ENCODE data around the gene PMM2.

PMM2 gene

GRCh38 chr16:8887952-8888560, 90.4 kb downstream of the PMM2 start:
- no peak for DNase-seq (ENCODE audit: low read depth)

DNA sequence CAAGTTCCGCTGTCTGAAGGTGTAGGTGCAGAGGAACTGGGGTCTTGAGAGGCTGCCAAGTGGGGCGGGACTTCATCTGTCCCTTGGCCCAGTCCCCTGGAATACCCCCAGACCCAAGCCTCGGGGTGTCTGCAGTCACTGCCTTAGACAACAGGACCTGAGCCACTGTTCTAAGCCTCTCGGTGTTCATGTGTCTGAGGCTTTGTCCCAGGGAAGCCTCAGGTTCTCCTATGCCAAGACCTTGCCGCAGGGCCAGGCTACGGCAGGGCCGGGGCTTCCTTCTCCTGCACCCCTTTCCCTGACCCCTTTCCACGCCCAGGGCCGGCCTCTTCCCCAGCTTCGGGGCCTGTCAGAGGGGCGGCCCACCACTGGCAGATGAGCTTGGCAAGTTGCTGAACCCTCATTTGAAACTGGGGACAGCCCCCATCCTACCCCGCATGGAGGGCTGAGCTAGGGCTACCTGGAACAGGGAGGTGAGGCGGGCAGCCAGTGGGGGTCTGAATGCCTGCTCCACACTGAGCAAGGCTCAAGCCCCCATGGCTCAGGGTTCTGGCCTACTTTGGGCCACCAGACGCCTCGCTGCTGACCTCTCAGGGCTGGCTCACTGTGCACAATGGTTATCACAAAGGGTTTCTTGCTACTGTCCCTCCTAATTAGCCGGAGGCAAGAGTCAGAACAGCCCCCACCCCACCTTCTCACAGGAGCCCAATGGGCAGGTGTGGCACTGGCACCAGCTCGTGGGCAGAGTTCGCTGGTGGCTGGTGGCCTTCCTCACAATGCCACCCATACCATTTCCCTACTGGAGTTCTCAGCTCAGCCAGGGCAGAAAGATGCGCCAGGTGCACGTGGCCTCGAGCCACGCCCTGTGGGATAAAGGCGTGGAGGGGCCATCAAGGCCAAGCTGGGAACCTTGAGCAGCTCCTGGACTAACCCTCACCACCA, 91.6 kb downstream of the PMM2 start:
- no peak for DNase-seq (ENCODE audit: low read depth)

- no peak for DNase-seq (ENCODE audit: low read depth)
These were observed 92.4 kb downstream of the PMM2 start for GRCh38 chr16:8889893-8890548.

DNA sequence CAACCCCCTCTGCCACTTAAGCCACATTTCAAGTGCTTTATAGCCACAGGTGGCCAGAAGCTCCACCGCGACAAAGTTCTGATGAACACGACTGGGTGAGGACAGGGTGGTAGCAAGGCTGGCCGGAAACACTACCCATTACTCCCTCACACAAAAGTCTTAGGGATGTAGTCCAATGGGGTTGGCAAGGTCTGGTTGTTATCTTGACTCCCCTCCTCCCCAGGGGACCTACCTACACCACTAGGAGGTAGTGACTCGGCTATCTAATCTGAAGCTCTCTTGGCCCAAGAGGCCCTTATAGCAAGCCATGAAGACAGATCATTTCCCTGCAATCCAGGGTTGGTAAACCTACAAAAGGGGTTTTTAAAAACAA, 92.9 kb downstream of the PMM2 start:
- DNase-seq (ENCODE audit: low read depth): no peak

GRCh38 chr16:8892101-8892575, 94.5 kb downstream of the PMM2 start:
- DNase-seq (ENCODE audit: low read depth): no peak

DNA sequence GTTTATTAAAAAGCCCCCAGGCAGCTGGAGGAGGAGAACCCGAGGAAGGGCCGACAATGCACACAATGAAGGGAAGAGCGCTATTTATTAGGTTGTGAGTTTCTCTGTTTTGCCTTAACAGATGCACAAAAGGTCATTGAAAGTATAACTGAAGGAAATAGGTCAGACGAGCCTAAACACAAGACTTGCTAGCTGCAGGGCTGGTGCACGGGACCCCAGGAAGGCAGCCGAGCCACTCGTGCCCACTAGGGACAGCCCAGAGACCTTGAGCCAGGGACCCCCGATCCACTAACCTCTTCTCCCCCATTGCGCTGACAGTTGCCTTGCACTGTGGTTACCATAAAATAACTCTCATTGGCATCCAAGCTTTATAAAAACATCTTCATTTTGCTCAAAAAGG, 95.8 kb downstream of the PMM2 start:
- no peak for DNase-seq (ENCODE audit: low read depth)

- DNase-seq (ENCODE audit: low read depth): no peak
These were observed 96.5 kb downstream of the PMM2 start for GRCh38 chr16:8893976-8894690.

- DNase-seq (ENCODE audit: low read depth): no peak
These were observed 97.2 kb downstream of the PMM2 start for GRCh38 chr16:8894736-8895334.

DNA sequence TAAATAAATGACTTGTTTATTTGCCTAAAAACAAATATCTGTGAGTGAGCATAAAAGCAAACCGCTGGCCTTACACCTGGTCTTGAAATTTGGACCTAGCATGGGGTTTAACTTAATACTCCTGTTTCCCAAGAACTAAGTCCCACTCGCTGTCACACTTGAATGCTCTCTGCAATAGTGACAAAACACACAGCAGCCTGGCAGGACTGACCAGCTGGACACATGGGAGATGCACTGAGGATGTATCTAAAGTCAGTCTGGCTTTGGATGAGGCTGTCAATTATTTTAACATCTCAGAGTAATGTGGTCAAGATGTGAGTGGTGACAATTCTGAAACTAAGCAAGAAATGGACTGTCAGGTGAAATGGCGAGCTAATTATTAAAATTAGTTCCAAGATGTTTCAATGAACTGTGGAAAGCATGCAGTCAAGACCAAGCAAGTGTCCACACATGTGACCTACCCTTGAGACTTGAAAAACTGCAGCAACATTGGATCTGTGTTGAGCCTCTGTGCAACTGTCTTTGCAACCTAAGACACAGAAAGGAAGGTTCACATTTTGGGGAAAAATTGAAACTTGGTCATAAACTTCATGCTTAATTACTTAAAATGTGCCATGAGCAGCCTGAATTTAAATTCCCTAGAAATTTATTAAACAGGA, 101.2 kb downstream of the PMM2 start:
- no peak for DNase-seq (ENCODE audit: low read depth)

All from stimulated activated CD8-positive, alpha-beta memory T cell treated with anti-CD3 and anti-CD28 coated beads, Interleukin-7, amount 100 ng/mL, for 24 hours (primary cell).